A549 (cell line): ENCODE measurements around the gene SSBP3. TPM values are rescaled to one million over a fixed set of nuclear protein-coding genes. Genes with fewer than 3 reads are reported as not detected.
A peak's percentile ranks its signal among the peaks of the same experiment; 100 is the strongest.

ENCODE experiments used
- ATAC-seq, 2 experiments: fragments of 200-7000 bp in 1 of 2; fragments of >200 bp in 1 of 2; cut with Nextera tagmentation in 1 of 2; cut with Tn5 transposase in 1 of 2; 3 replicates each; pipeline versions ENCODE4 v1.8.0 to v1.9.1; 2018 to 2020; ENCODE audit warnings: mild to moderate bottlenecking in 1 of 2, moderate library complexity in 1 of 2
- CTCF ChIA-PET: fragments of 300-600 bp; sonication (Branson Sonifier 250); formaldehyde crosslinking; extraction: SDS; loops from one replicate; lab custom pipeline; 2021; ENCODE audit warnings: antibody characterized with exemption, inconsistent platforms; lab: Yijun Ruan, JAX
- POLR2A ChIA-PET: fragments of 350-600 bp; formaldehyde crosslinking; extraction: SDS; loops from one replicate; lab custom pipeline; 2021; ENCODE audit warnings: antibody characterized with exemption, inconsistent platforms; lab: Yijun Ruan, JAX
- DNase-seq, 2 experiments: peaks; one replicate each; pipeline versions ENCODE4 v3.0.0 to v3.0.0-alpha.2; 2011 to 2016; ENCODE audit warnings: low read depth in 1 of 2, low spot score in 1 of 2
- FAIRE-seq: peaks from 2 replicates; lab custom pipeline; 2011; peaks lifted over from hg19 to GRCh38; lab: Jason Lieb, UNC
- H3K27ac ChIP-seq, 2 experiments: fragments of >200 bp; sonication (Bioruptor Twin); formaldehyde crosslinking; 3 replicates each; pipeline ENCODE4 v1.5.1; 2016 to 2017
- H3K4me1 ChIP-seq: fragments of >200 bp; sonication (Bioruptor Twin); formaldehyde crosslinking; 3 replicates; pipeline ENCODE4 v1.6.1; 2016
- H3K4me2 ChIP-seq: fragments of >200 bp; sonication (Bioruptor Twin); formaldehyde crosslinking; 3 replicates; pipeline ENCODE4 v1.6.1; 2016
- H3K4me3 ChIP-seq: fragments of >200 bp; sonication (Bioruptor Twin); formaldehyde crosslinking; 3 replicates; pipeline ENCODE4 v1.5.1; 2016
- H3K9me3 ChIP-seq: fragments of >200 bp; sonication (Bioruptor Twin); formaldehyde crosslinking; 3 replicates; pipeline ENCODE4 v1.6.1; 2016
- CEBPB ChIP-seq, 2 experiments: fragments of >200 bp in 1 of 2; sonication (Bioruptor Twin) in 1 of 2; formaldehyde crosslinking in 1 of 2; IDR thresholded peaks; 2 replicates each; pipeline ENCODE4 v1.6.1; 2012 to 2016
- CHD2 ChIP-seq: fragments of 150-350 bp; IDR thresholded peaks from 2 replicates; pipeline ENCODE4 v1.6.1; 2014; ENCODE audit warnings: low read length; ENCODE audit not compliant: partially characterized antibody
- CTCF ChIP-seq: fragments of >200 bp; sonication (Bioruptor Twin); formaldehyde crosslinking; IDR thresholded peaks from 3 replicates; pipeline ENCODE4 v1.5.1; 2016
- E2F6 ChIP-seq: IDR thresholded peaks from 2 replicates; pipeline ENCODE4 v1.6.1; 2012; ENCODE audit warnings: low read depth, borderline replicate concordance
- ESRRA ChIP-seq: fragments of 150-350 bp; IDR thresholded peaks from 2 replicates; pipeline ENCODE4 v1.6.1; 2014; ENCODE audit warnings: mild to moderate bottlenecking, low read length, borderline replicate concordance
- FOSB ChIP-seq: fragments of 250-450 bp; sonication (Bioruptor Pico); IDR thresholded peaks from 2 replicates; pipeline ENCODE4 v1.5.0; 2020; ENCODE audit warnings: mild to moderate bottlenecking, moderate library complexity
- FOXS1 ChIP-seq: fragments of 250-450 bp; sonication (Bioruptor Pico); IDR thresholded peaks from 2 replicates; pipeline ENCODE4 v1.5.0; 2020; ENCODE audit warnings: mild to moderate bottlenecking, moderate library complexity
- HDAC2 ChIP-seq: fragments of 200-600 bp; sonication (generic); IDR thresholded peaks from 2 replicates; pipeline ENCODE4 v1.6.1; 2016
- HES2 ChIP-seq: fragments of >200 bp; sonication (Bioruptor Twin); formaldehyde crosslinking; IDR thresholded peaks from 2 replicates; pipeline ENCODE4 v1.6.1; 2016
- HEYL ChIP-seq: fragments of 250-450 bp; sonication (Bioruptor Pico); IDR thresholded peaks from 2 replicates; pipeline ENCODE4 v1.8.0; 2021; ENCODE audit warnings: mild to moderate bottlenecking, moderate library complexity
- HMGXB4 ChIP-seq: fragments of 250-450 bp; sonication (Bioruptor Pico); IDR thresholded peaks from 2 replicates; pipeline ENCODE4 v1.5.0; 2021; ENCODE audit warnings: mild to moderate bottlenecking, moderate library complexity, borderline replicate concordance
- HOXA7 ChIP-seq: fragments of 250-450 bp; sonication (Bioruptor Pico); IDR thresholded peaks from 2 replicates; pipeline ENCODE4 v1.5.0; 2020; ENCODE audit warnings: mild to moderate bottlenecking, moderate library complexity
- HOXB5 ChIP-seq: fragments of 250-450 bp; sonication (Bioruptor Pico); IDR thresholded peaks from 2 replicates; pipeline ENCODE4 v1.5.0; 2020; ENCODE audit warnings: mild to moderate bottlenecking, moderate library complexity
- JUNB ChIP-seq: fragments of >200 bp; sonication (Bioruptor Twin); formaldehyde crosslinking; IDR thresholded peaks from 2 replicates; pipeline ENCODE4 v1.6.1; 2016
- MAX ChIP-seq: IDR thresholded peaks from 2 replicates; pipeline ENCODE4 v1.6.1; 2012
- NFE2L2 ChIP-seq: fragments of 150-350 bp; conservative IDR thresholded peaks from 2 replicates; pipeline ENCODE4 v1.6.1; 2014; ENCODE audit warnings: low read length
- PHF8 ChIP-seq: fragments of 200-600 bp; sonication (generic); IDR thresholded peaks from 2 replicates; pipeline ENCODE4 v1.6.1; 2016; ENCODE audit warnings: low read depth, mild to moderate bottlenecking, antibody characterized with exemption, moderate library complexity, borderline replicate concordance
- RCOR1 ChIP-seq: fragments of 150-350 bp; IDR thresholded peaks from 2 replicates; pipeline ENCODE4 v1.6.1; 2014; ENCODE audit warnings: antibody characterized with exemption, low read length, low read depth
- REST ChIP-seq: fragments of 200-600 bp; sonication (generic); IDR thresholded peaks from 2 replicates; pipeline ENCODE4 v1.6.1; 2016; ENCODE audit warnings: antibody characterized with exemption, mild to moderate bottlenecking, moderate library complexity
- RFX5 ChIP-seq: fragments of 450-650 bp; IDR thresholded peaks from 2 replicates; pipeline ENCODE4 v1.7.1; 2014; ENCODE audit warnings: antibody characterized with exemption, mild to moderate bottlenecking, moderate library complexity
- RNF2 ChIP-seq: fragments of 200-600 bp; sonication (generic); IDR thresholded peaks from 2 replicates; pipeline ENCODE4 v1.6.1; 2016; ENCODE audit warnings: low read depth, mild to moderate bottlenecking, antibody characterized with exemption, moderate library complexity, borderline replicate concordance
- SREBF2 ChIP-seq: fragments of 450-650 bp; IDR thresholded peaks from 2 replicates; pipeline ENCODE4 v1.6.1; 2014; ENCODE audit warnings: mild to moderate bottlenecking, moderate library complexity
- TP53 ChIP-seq: fragments of 250-450 bp; sonication (Bioruptor Pico); IDR thresholded peaks from 2 replicates; pipeline ENCODE4 v1.5.0; 2021; ENCODE audit warnings: mild to moderate bottlenecking, moderate library complexity
- USF2 ChIP-seq: fragments of 450-650 bp; IDR thresholded peaks from 2 replicates; pipeline ENCODE4 v1.6.1; 2014; ENCODE audit warnings: antibody characterized with exemption
- WGBS: methylation state at CpG from one replicate; pipeline ENCODE4 v1.1.6; 2017; ENCODE audit errors: missing lambda C conversion rate; 5-methylcytosine and 5-hydroxymethylcytosine counted together
- polyA plus RNA-seq, 4 experiments: library from polyadenylated mRNA; depleted of rRNA in 3 of 4; stranded (reverse); fragments of >200 nt; fragmentation: RNase III in 1 of 4; extraction: RNeasy Plus Mini Kit Qiagen cat#74134 plus additional on column Dnase treatment in 1 of 4; gene quantifications; 2 replicates in 3 of 4; 3 replicates in 1 of 4; pipeline ENCODE4 v1.2.3, GENCODE V29; 2011 to 2017

The SSBP3 gene
- polyA plus RNA-seq, 2 of the 4 experiments (the other 2 are of a cell fraction): 7.2 to 9.1 TPM

- ChIA-PET CTCF (no interaction called here), POLR2A (no interaction called here)
- no peak overlapping the region for H3K4me2 ChIP-seq
- WGBS: 65% methylated on average over 8 of the region's 9 CpGs
- no peak overlapping the region for H3K27ac ChIP-seq
- DNase-seq: no peak
- peaks cover 2% of the 10 kb centered on the region; the same call in 1 of the 3 replicates for H3K4me1 ChIP-seq
- TF ChIP-seq MAX (no peak), TP53 (CRISPR knock-in tag) (no peak), SREBF2 (no peak), HEYL (CRISPR knock-in tag) (no peak), RNF2 (no peak), RFX5 (no peak), CTCF (no peak), PHF8 (no peak), NFE2L2 (no peak), FOSB (CRISPR knock-in tag) (no peak), HOXA7 (CRISPR knock-in tag) (no peak), CEBPB (IDR thresholded peaks at IDR 0.05) (no peak), FOXS1 (CRISPR knock-in tag) (no peak), ESRRA (no peak), E2F6 (no peak)
- ATAC-seq: peak in 1 of 2 experiments; percentile 25; a peak in 1 of 6 replicates
- H3K9me3 ChIP-seq: no peaks in the 10 kb centered on the region
- H3K4me3 ChIP-seq: no peak overlapping the region
- FAIRE-seq: no peak
Observed at GRCh38 chr1:54415991-54416390, 9.8 kb upstream of the SSBP3 start.

GRCh38 chr1:54415533-54415932 is 9.3 kb upstream of the SSBP3 start:
- no peak overlapping the region for H3K4me3 ChIP-seq
- DNase-seq (no peak), ATAC-seq (no peak), FAIRE-seq (no peak)
- no peaks in the 10 kb centered on the region for H3K9me3 ChIP-seq
- POLR2A ChIA-PET: no interaction called here
- no peaks in the 10 kb centered on the region for H3K4me1 ChIP-seq
- WGBS: 84% methylated on average over 3 of the region's 3 CpGs
- H3K27ac ChIP-seq: no peak overlapping the region
- TF ChIP-seq CHD2 (no peak), NFE2L2 (no peak), MAX (no peak), CEBPB (IDR thresholded peaks at IDR 0.05) (no peak), RNF2 (no peak), HDAC2 (no peak)
- CTCF ChIA-PET: no interaction called here
- H3K4me2 ChIP-seq: no peak overlapping the region

GRCh38 chr1:54413732-54414131 is 7.5 kb upstream of the SSBP3 start:
- Histone ChIP-seq H3K4me2 (no peak overlapping the region), H3K4me1 (peaks cover 8% of the 10 kb centered on the region), H3K27ac (no peak overlapping the region), H3K9me3 (no peaks in the 10 kb centered on the region), H3K4me3 (no peak overlapping the region)
- DNase-seq: no peak
- 68% methylated on average over 4 of the region's 4 CpGs for WGBS
- no peak for ATAC-seq
- FAIRE-seq: no peak
- CTCF ChIA-PET: no interaction called here
- POLR2A ChIA-PET: no interaction called here
- TF ChIP-seq MAX (no peak), USF2 (no peak), HOXB5 (no peak), RCOR1 (no peak), REST (no peak), HES2 (no peak), HMGXB4 (CRISPR knock-in tag) (no peak), FOXS1 (CRISPR knock-in tag) (no peak), JUNB (no peak)
